NB4 (cell line): ENCODE results near the gene FAM177B.

Experiments
- DNase-seq: peaks from one replicate; pipeline ENCODE4 v3.0.0; 2010; ENCODE audit warnings: low read depth
- H3K4me3 ChIP-seq: one replicate; pipeline ENCODE4 v1.5.1; 2011; ENCODE audit warnings: mild to moderate bottlenecking, low read depth, low read length, moderate library complexity
- MYC ChIP-seq: IDR thresholded peaks from 2 replicates; pipeline ENCODE4 v1.6.1; 2011; ENCODE audit warnings: low read depth, low read length
- POLR2A ChIP-seq: IDR thresholded peaks from 2 replicates; pipeline ENCODE4 v1.6.1; 2011; ENCODE audit warnings: mild to moderate bottlenecking; ENCODE audit not compliant: insufficient read length; ENCODE audit errors: extremely low read depth
- TF ChIP-seq, protein P1 (sequence below): IDR thresholded peaks from 2 replicates; pipeline ENCODE4 v1.6.1; 2011; ENCODE audit warnings: low read depth, low read length
- TF ChIP-seq, protein P2 (sequence below): IDR thresholded peaks from one replicate; pipeline ENCODE4 v1.5.1; 2012; ENCODE audit warnings: low read depth, low read length

FAM177B gene

DNA sequence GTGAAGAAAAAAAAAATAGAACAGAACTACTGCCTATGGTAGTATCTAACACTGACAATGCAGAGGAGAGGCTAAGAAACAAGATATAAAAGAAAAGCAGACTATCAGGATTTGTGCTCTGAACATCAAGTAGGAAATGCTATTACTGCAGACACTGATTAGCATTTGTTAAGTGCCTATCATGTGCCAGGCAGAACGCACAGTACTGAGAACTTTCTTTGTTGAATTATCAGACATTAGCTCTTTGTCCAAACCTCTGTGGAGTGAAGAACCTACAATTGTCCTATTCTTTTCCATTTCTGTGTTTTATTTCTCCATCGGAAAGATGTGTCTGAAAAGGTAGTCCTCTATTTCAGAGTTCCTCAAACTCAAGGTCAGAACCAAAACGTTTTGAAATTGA lies 47.4 kb downstream of the FAM177B start:
- TF ChIP-seq, protein P1, sequence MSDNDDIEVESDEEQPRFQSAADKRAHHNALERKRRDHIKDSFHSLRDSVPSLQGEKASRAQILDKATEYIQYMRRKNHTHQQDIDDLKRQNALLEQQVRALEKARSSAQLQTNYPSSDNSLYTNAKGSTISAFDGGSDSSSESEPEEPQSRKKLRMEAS = no peak
- TF ChIP-seq, protein P2, sequence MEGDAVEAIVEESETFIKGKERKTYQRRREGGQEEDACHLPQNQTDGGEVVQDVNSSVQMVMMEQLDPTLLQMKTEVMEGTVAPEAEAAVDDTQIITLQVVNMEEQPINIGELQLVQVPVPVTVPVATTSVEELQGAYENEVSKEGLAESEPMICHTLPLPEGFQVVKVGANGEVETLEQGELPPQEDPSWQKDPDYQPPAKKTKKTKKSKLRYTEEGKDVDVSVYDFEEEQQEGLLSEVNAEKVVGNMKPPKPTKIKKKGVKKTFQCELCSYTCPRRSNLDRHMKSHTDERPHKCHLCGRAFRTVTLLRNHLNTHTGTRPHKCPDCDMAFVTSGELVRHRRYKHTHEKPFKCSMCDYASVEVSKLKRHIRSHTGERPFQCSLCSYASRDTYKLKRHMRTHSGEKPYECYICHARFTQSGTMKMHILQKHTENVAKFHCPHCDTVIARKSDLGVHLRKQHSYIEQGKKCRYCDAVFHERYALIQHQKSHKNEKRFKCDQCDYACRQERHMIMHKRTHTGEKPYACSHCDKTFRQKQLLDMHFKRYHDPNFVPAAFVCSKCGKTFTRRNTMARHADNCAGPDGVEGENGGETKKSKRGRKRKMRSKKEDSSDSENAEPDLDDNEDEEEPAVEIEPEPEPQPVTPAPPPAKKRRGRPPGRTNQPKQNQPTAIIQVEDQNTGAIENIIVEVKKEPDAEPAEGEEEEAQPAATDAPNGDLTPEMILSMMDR = no peak
- TF ChIP-seq MYC (no peak), POLR2A (no peak)
- no peak for DNase-seq
- H3K4me3 ChIP-seq = no peak overlapping the region

DNA sequence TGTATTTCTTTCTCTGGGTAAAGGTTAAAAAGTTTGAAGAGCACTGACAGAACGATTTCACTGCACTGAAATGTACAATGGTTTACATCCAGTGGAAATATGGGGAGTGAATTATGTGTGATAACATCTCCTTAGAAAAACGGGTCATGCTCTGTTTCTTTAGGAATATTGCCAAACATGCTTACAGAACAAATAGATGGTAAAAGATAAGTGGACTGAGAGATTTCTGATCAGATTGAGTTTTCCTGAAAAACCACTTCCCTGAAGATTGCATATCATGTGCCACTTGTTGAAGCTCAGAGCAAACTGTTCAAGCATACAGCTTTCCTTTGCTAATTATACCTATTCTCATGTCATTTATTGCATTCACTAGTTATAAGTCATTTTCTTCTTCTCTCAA lies 47.9 kb downstream of the FAM177B start:
- DNase-seq = no peak
- no peak overlapping the region for H3K4me3 ChIP-seq
- TF ChIP-seq POLR2A = no peak
- TF ChIP-seq, protein P2 = no peak
- TF ChIP-seq, protein P1 = no peak
- TF ChIP-seq MYC = no peak

DNA sequence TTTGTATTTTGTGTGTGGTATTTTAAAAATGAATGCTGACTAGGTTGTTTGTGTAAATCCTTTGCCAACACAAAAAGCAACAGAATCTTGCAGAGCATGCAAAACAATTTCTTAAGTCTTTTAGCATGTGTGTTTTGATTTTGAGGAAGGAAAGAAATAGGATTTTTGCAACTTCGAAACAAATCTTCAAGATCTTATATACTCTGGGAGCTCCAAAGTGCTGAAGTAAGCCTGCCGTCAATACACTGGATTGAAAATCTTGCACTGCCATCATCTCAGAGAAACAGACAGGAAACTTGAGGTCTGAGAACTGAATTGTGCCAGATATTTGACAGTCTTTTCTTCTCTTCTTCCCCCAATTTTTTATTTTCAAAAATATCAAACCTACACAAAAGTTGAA lies 48.5 kb downstream of the FAM177B start:
- DNase-seq = no peak
- TF ChIP-seq, protein P2 = no peak
- TF ChIP-seq MYC = no peak
- TF ChIP-seq, protein P1 = no peak
- TF ChIP-seq POLR2A = no peak
- H3K4me3 ChIP-seq = no peak overlapping the region

DNA sequence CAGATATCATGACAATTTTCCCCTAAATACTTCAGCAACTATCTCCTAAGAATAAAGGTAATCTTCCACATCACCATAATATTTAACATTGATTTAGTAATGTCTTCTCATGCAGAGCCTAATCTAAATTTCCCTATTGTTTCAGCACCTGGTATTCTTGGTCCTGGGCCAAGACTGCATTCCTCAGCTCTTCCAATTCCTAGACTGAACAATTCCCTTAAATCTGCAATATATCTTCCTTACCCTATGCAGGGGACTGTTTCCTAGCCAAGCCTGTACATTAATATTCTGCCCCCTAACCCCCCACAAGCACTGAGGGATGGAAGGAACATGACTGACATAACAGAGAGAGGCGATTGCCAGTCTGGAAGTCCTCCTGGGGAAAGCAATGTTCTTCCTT lies 49.1 kb downstream of the FAM177B start:
- H3K4me3 ChIP-seq = no peak overlapping the region
- no peak for TF ChIP-seq MYC
- TF ChIP-seq, protein P1 = no peak
- TF ChIP-seq POLR2A = no peak
- no peak for DNase-seq

DNA sequence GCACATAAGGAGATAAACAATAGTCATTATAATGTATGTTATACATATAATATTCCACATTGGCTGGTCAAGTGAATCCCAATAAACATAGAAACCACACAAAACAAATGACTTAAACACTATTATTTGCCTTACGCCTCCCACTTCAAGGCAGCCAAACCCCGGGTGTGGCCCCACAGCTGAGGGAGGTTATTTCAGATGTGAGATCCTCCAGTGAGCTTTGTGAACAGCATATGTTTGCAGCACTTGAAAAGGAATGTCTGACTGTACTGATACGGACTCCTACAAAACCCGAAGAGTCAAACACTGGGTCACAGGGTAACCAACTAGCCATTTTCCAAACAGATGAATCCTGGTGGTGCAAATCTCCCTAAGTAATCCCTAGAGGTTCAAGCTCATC lies 50.7 kb downstream of the FAM177B start:
- H3K4me3 ChIP-seq = no peak overlapping the region
- TF ChIP-seq, protein P2 = no peak
- TF ChIP-seq MYC (no peak), POLR2A (no peak)
- TF ChIP-seq, protein P1 = no peak
- no peak for DNase-seq

DNA sequence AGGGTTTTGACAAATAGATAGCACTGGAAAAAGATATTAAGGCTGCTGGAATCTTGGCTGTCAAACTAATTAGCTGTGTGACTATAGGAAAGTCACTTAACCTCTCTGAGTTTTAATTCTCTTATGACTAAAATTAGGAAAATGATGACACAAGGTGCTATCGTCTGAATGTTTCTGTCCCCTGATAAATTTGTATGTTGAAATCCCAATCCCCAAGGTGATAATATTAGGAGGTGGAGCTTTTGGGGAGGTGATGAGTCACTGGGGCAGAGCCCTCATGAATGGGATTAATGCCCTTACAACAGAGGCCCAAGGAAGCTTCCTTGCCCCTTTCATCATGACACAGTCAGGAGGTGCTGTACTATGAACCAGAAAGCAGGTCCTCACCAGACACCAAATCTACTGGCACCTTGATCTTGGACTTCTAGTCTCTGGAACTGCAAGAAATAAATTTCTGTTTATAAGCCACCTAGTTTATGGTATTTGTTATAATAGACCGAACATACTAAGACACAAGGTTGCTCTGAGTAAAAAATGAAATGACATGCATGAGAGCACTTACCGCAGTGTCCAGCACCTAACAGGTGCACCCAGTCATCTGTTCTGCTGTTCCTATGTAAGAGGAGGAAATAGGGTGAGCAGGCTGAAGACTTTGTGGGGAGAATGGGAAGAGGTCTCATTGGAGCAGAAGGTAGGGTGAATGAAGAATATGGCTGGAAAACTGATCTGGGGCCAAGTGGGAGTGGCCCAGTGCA lies 51.6 kb downstream of the FAM177B start:
- H3K4me3 ChIP-seq = no peak overlapping the region
- TF ChIP-seq, protein P2 = no peak
- TF ChIP-seq, protein P1 = no peak
- no peak for TF ChIP-seq POLR2A
- TF ChIP-seq MYC = no peak
- DNase-seq = no peak
